ENCODE data around the gene PRKAR1A.

DNA sequence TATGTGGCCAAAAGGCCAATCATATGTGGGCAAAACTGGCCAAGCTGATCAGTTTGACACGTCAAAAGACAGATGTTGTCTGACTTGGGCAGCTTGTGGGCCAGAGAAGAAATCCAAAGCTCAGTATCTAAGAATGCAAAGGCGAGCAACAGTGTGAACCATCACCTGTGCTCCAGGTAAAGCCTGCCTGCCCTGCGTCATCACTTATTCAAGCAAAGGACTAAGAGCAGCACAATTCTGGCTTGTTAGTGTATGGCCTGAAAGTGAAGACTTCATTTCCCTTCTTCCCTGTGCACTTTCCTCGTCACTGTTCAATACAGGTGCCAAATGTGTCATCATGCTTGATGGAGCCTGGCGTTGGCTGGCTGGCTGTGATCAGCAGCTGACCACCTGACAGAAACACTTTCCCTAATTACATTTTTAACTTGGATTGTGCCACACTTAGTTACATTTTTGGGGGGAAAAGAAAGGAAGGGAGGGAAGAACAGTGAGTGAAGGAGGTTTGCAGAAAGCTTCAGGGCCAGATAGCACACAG lies 84.2 kb downstream of the PRKAR1A start:
- TF ChIP-seq YY1 (IDR thresholded peaks at IDR 0.05): no peak
- TF ChIP-seq, protein P1, sequence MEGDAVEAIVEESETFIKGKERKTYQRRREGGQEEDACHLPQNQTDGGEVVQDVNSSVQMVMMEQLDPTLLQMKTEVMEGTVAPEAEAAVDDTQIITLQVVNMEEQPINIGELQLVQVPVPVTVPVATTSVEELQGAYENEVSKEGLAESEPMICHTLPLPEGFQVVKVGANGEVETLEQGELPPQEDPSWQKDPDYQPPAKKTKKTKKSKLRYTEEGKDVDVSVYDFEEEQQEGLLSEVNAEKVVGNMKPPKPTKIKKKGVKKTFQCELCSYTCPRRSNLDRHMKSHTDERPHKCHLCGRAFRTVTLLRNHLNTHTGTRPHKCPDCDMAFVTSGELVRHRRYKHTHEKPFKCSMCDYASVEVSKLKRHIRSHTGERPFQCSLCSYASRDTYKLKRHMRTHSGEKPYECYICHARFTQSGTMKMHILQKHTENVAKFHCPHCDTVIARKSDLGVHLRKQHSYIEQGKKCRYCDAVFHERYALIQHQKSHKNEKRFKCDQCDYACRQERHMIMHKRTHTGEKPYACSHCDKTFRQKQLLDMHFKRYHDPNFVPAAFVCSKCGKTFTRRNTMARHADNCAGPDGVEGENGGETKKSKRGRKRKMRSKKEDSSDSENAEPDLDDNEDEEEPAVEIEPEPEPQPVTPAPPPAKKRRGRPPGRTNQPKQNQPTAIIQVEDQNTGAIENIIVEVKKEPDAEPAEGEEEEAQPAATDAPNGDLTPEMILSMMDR (IDR thresholded peaks at IDR 0.05; ENCODE audit: low read depth, low read length, missing input control): no peak
- TF ChIP-seq TAF1 (conservative IDR thresholded peaks at IDR 0.05): no peak
- TF ChIP-seq, protein P2, sequence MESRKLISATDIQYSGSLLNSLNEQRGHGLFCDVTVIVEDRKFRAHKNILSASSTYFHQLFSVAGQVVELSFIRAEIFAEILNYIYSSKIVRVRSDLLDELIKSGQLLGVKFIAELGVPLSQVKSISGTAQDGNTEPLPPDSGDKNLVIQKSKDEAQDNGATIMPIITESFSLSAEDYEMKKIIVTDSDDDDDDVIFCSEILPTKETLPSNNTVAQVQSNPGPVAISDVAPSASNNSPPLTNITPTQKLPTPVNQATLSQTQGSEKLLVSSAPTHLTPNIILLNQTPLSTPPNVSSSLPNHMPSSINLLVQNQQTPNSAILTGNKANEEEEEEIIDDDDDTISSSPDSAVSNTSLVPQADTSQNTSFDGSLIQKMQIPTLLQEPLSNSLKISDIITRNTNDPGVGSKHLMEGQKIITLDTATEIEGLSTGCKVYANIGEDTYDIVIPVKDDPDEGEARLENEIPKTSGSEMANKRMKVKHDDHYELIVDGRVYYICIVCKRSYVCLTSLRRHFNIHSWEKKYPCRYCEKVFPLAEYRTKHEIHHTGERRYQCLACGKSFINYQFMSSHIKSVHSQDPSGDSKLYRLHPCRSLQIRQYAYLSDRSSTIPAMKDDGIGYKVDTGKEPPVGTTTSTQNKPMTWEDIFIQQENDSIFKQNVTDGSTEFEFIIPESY (IDR thresholded peaks at IDR 0.05): no peak
- TF ChIP-seq RAD21 (IDR thresholded peaks at IDR 0.05): no peak
- TF ChIP-seq, protein P3, sequence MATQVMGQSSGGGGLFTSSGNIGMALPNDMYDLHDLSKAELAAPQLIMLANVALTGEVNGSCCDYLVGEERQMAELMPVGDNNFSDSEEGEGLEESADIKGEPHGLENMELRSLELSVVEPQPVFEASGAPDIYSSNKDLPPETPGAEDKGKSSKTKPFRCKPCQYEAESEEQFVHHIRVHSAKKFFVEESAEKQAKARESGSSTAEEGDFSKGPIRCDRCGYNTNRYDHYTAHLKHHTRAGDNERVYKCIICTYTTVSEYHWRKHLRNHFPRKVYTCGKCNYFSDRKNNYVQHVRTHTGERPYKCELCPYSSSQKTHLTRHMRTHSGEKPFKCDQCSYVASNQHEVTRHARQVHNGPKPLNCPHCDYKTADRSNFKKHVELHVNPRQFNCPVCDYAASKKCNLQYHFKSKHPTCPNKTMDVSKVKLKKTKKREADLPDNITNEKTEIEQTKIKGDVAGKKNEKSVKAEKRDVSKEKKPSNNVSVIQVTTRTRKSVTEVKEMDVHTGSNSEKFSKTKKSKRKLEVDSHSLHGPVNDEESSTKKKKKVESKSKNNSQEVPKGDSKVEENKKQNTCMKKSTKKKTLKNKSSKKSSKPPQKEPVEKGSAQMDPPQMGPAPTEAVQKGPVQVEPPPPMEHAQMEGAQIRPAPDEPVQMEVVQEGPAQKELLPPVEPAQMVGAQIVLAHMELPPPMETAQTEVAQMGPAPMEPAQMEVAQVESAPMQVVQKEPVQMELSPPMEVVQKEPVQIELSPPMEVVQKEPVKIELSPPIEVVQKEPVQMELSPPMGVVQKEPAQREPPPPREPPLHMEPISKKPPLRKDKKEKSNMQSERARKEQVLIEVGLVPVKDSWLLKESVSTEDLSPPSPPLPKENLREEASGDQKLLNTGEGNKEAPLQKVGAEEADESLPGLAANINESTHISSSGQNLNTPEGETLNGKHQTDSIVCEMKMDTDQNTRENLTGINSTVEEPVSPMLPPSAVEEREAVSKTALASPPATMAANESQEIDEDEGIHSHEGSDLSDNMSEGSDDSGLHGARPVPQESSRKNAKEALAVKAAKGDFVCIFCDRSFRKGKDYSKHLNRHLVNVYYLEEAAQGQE (IDR thresholded peaks at IDR 0.05): no peak
- no peak for TF ChIP-seq FOXA1 (IDR thresholded peaks at IDR 0.05)
- TF ChIP-seq SP1 (IDR thresholded peaks at IDR 0.05): no peak
- TF ChIP-seq, protein P4, sequence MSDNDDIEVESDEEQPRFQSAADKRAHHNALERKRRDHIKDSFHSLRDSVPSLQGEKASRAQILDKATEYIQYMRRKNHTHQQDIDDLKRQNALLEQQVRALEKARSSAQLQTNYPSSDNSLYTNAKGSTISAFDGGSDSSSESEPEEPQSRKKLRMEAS (IDR thresholded peaks at IDR 0.05): no peak
- TF ChIP-seq JUND (IDR thresholded peaks at IDR 0.05): no peak
- peak in 1 of 2 donors; percentile 27 for TF ChIP-seq RXRA (IDR thresholded peaks at IDR 0.05)
